ENCODE measurements around the gene CBX2.

Gene CBX2

GRCh38 chr17:79804856-79805696 lies 27.1 kb downstream of the CBX2 start:
- H3K27ac ChIP-seq, result no peak overlapping the region
- peaks cover 39% of the 10 kb centered on the region for H3K4me1 ChIP-seq
- H4K20me1 ChIP-seq, result peaks cover 97% of the 10 kb centered on the region
- no peak for TF ChIP-seq Cebpa-rat (IDR thresholded peaks at IDR 0.05)
- H3K36me3 ChIP-seq, result no peaks in the 10 kb centered on the region
- peaks cover 100% of the 10 kb centered on the region for H3K27me3 ChIP-seq
- 0 out of 2 replicates have a peak overlapping the region, but pooled peaks have one; percentile 59 for H3K4me3 ChIP-seq
- H3K9ac ChIP-seq, result no peak overlapping the region
- H3K9me3 ChIP-seq, result no peaks in the 10 kb centered on the region
- no peak overlapping the region for H3K4me2 ChIP-seq

GRCh38 chr17:79806446-79806760 lies 28.5 kb downstream of the CBX2 start:
- Histone ChIP-seq H3K4me1 (peaks cover 33% of the 10 kb centered on the region), H3K36me3 (no peaks in the 10 kb centered on the region), H3K9me3 (no peaks in the 10 kb centered on the region), H3K9ac (no peak overlapping the region), H3K27me3 (peaks cover 100% of the 10 kb centered on the region), H4K20me1 (peaks cover 93% of the 10 kb centered on the region), H3K27ac (no peak overlapping the region), H3K4me2 (no peak overlapping the region), H3K4me3 (no peak overlapping the region)
- no peak for TF ChIP-seq Cebpa-rat (IDR thresholded peaks at IDR 0.05)

GRCh38 chr17:79806863-79807720 lies 29.1 kb downstream of the CBX2 start:
- no peak overlapping the region for H3K27ac ChIP-seq
- H3K36me3 ChIP-seq, result no peaks in the 10 kb centered on the region
- peaks cover 100% of the 10 kb centered on the region for H3K27me3 ChIP-seq
- H4K20me1 ChIP-seq, result peaks cover 93% of the 10 kb centered on the region
- H3K4me1 ChIP-seq, result peaks cover 40% of the 10 kb centered on the region
- H3K9ac ChIP-seq, result no peak overlapping the region
- TF ChIP-seq Cebpa-rat (IDR thresholded peaks at IDR 0.05), result no peak
- H3K4me2 ChIP-seq, result no peak overlapping the region
- H3K9me3 ChIP-seq, result no peaks in the 10 kb centered on the region
- H3K4me3 ChIP-seq, result no peak overlapping the region

- TF ChIP-seq Cebpa-rat (IDR thresholded peaks at IDR 0.05), result no peak
- no peak overlapping the region for H3K4me3 ChIP-seq
- no peak overlapping the region for H3K9ac ChIP-seq
- no peak overlapping the region for H3K4me2 ChIP-seq
- peaks cover 100% of the 10 kb centered on the region for H3K27me3 ChIP-seq
- H4K20me1 ChIP-seq, result peaks cover 82% of the 10 kb centered on the region
- no peak overlapping the region for H3K27ac ChIP-seq
- no peaks in the 10 kb centered on the region for H3K9me3 ChIP-seq
- H3K36me3 ChIP-seq, result no peaks in the 10 kb centered on the region
- H3K4me1 ChIP-seq, result peaks cover 42% of the 10 kb centered on the region
Observed at GRCh38 chr17:79808763-79809529, 31.0 kb downstream of the CBX2 start.

- Histone ChIP-seq H3K27me3 (peaks cover 100% of the 10 kb centered on the region), H3K36me3 (no peaks in the 10 kb centered on the region), H3K9me3 (no peaks in the 10 kb centered on the region), H3K4me1 (peaks cover 42% of the 10 kb centered on the region), H3K27ac (no peak overlapping the region), H3K4me2 (peak overlapping the region; percentile 71), H3K9ac (no peak overlapping the region), H3K4me3 (peak overlapping the region; percentile 27; the same call in 1 of the 2 replicates), H4K20me1 (peaks cover 75% of the 10 kb centered on the region)
- TF ChIP-seq Cebpa-rat (IDR thresholded peaks at IDR 0.05), result no peak
Observed at GRCh38 chr17:79809530-79810129, 31.7 kb downstream of the CBX2 start.

- peaks cover 47% of the 10 kb centered on the region for H3K4me1 ChIP-seq
- H3K9ac ChIP-seq, result no peak overlapping the region
- H3K27ac ChIP-seq, result no peak overlapping the region
- H3K27me3 ChIP-seq, result peaks cover 100% of the 10 kb centered on the region
- H3K9me3 ChIP-seq, result no peaks in the 10 kb centered on the region
- no peak for TF ChIP-seq Cebpa-rat (IDR thresholded peaks at IDR 0.05)
- peak overlapping the region; percentile 83 for H3K4me2 ChIP-seq
- no peaks in the 10 kb centered on the region for H3K36me3 ChIP-seq
- peaks cover 75% of the 10 kb centered on the region for H4K20me1 ChIP-seq
- peak overlapping the region; percentile 63; the same call in 1 of the 2 replicates for H3K4me3 ChIP-seq
Observed at GRCh38 chr17:79810130-79811010, 32.4 kb downstream of the CBX2 start.

GRCh38 chr17:79811011-79811867 lies 33.3 kb downstream of the CBX2 start:
- H3K9ac ChIP-seq, result no peak overlapping the region

GRCh38 chr17:79811868-79812352 lies 34.0 kb downstream of the CBX2 start:
- Histone ChIP-seq H4K20me1 (peaks cover 68% of the 10 kb centered on the region), H3K4me1 (peaks cover 41% of the 10 kb centered on the region), H3K27ac (no peak overlapping the region), H3K9ac (no peak overlapping the region), H3K9me3 (no peaks in the 10 kb centered on the region), H3K36me3 (no peaks in the 10 kb centered on the region), H3K27me3 (peaks cover 100% of the 10 kb centered on the region), H3K4me3 (peak overlapping the region; percentile 63), H3K4me2 (peak overlapping the region; percentile 83)
- TF ChIP-seq Cebpa-rat (IDR thresholded peaks at IDR 0.05), result no peak

More at GRCh38 chr17:79811011-79811867, 33.3 kb downstream of the CBX2 start:
- Histone ChIP-seq H3K9me3 (no peaks in the 10 kb centered on the region), H4K20me1 (peaks cover 75% of the 10 kb centered on the region), H3K4me2 (peak overlapping the region; percentile 83), H3K4me3 (peak overlapping the region; percentile 63), H3K27ac (no peak overlapping the region), H3K27me3 (peaks cover 100% of the 10 kb centered on the region), H3K4me1 (peaks cover 41% of the 10 kb centered on the region), H3K36me3 (no peaks in the 10 kb centered on the region)
- TF ChIP-seq Cebpa-rat (IDR thresholded peaks at IDR 0.05), result no peak
